ENCODE measurements around the gene GLYAT.

Gene GLYAT

GRCh38 chr11:58731819-58732218 lies at the start of gene GLYAT:
Gene GLYAT (minus strand): TSS chr11:58731943. CDS start chr11:58724496, 7,447 bp downstream.
- H3K9ac ChIP-seq (ENCODE audit: low read length) = no peak within 1 kb of the TSS
- H3K27me3 ChIP-seq (ENCODE audit: control insufficient read depth, insufficient read depth, low read length) = no peaks in the 10 kb centered on the region
- no peak within 1 kb of the TSS for H3K4me3 ChIP-seq (ENCODE audit: low read length)
- no peaks in the 10 kb centered on the region for H3K9me3 ChIP-seq (ENCODE audit: control insufficient read depth, low read length)
- no peaks in the 10 kb centered on the region for H3K36me3 ChIP-seq (ENCODE audit: control insufficient read depth, insufficient read depth, low read length)
- H3K4me1 ChIP-seq (ENCODE audit: control insufficient read depth, insufficient read depth, low read length) = no peaks in the 10 kb centered on the region

DNA sequence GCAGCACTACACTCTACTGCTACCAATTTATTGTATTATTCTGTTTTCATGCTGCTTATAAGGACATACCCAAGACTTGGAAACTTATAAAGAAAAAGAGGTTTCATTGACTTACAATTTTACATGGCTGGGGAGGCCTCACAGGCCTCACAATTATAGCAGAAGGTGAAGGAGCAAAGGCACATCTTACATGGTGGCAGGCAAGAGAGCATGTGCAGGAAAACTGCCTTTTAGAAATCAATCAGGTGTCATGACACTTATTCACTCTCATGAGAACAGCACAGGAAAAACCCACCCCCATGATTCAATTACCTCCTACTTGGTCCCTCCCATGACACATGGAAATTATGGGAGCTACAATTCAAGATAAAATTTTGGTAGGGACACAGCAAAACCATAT lies 49.6 kb upstream of the GLYAT start:
- Histone ChIP-seq H3K9me3 (ENCODE audit: control insufficient read depth, low read length) (no peaks in the 10 kb centered on the region), H3K4me1 (ENCODE audit: control insufficient read depth, insufficient read depth, low read length) (no peaks in the 10 kb centered on the region), H3K9ac (ENCODE audit: low read length) (no peak overlapping the region), H3K36me3 (ENCODE audit: control insufficient read depth, insufficient read depth, low read length) (no peaks in the 10 kb centered on the region), H3K4me3 (ENCODE audit: low read length) (no peak overlapping the region), H3K27me3 (ENCODE audit: control insufficient read depth, insufficient read depth, low read length) (no peaks in the 10 kb centered on the region)

- no peak overlapping the region for H3K9ac ChIP-seq (ENCODE audit: low read length)
- no peaks in the 10 kb centered on the region for H3K9me3 ChIP-seq (ENCODE audit: control insufficient read depth, low read length)
- H3K36me3 ChIP-seq (ENCODE audit: control insufficient read depth, insufficient read depth, low read length) = no peaks in the 10 kb centered on the region
- H3K27me3 ChIP-seq (ENCODE audit: control insufficient read depth, insufficient read depth, low read length) = no peaks in the 10 kb centered on the region
- no peaks in the 10 kb centered on the region for H3K4me1 ChIP-seq (ENCODE audit: control insufficient read depth, insufficient read depth, low read length)
- H3K4me3 ChIP-seq (ENCODE audit: low read length) = no peak overlapping the region
Measured at GRCh38 chr11:58780578-58780977, 48.8 kb upstream of the GLYAT start.

GRCh38 chr11:58776891-58777710 lies 45.4 kb upstream of the GLYAT start:
- Histone ChIP-seq H3K9ac (ENCODE audit: low read length) (no peak overlapping the region), H3K36me3 (ENCODE audit: control insufficient read depth, insufficient read depth, low read length) (no peaks in the 10 kb centered on the region), H3K9me3 (ENCODE audit: control insufficient read depth, low read length) (no peaks in the 10 kb centered on the region), H3K27me3 (ENCODE audit: control insufficient read depth, insufficient read depth, low read length) (no peaks in the 10 kb centered on the region), H3K4me3 (ENCODE audit: low read length) (no peak overlapping the region), H3K4me1 (ENCODE audit: control insufficient read depth, insufficient read depth, low read length) (no peaks in the 10 kb centered on the region)

GRCh38 chr11:58775066-58775708 lies 43.4 kb upstream of the GLYAT start:
- Histone ChIP-seq H3K9me3 (ENCODE audit: control insufficient read depth, low read length) (no peaks in the 10 kb centered on the region), H3K27me3 (ENCODE audit: control insufficient read depth, insufficient read depth, low read length) (no peaks in the 10 kb centered on the region), H3K4me1 (ENCODE audit: control insufficient read depth, insufficient read depth, low read length) (no peaks in the 10 kb centered on the region), H3K36me3 (ENCODE audit: control insufficient read depth, insufficient read depth, low read length) (no peaks in the 10 kb centered on the region), H3K4me3 (ENCODE audit: low read length) (no peak overlapping the region), H3K9ac (ENCODE audit: low read length) (no peak overlapping the region)

DNA sequence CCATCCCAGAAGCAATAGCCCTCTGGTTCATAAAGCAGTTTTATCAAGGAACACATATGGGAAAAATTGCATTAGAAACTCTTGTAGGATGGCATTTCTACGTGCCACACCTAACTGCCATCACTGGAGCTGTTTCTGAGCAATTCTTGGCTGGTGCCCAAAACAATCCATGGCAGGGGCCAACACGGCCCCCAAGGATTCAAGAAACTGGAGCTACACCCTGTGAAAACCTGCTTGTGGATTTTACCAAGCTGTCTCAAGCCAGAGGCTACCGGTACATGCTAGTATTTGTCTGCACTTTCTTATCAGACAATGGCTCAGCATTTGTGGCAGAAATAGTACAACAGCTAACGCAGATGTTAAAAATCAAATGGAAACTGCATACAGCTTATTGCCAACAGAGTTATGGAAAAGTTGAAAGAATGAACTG lies 42.4 kb upstream of the GLYAT start:
- no peaks in the 10 kb centered on the region for H3K9me3 ChIP-seq (ENCODE audit: control insufficient read depth, low read length)
- no peaks in the 10 kb centered on the region for H3K4me1 ChIP-seq (ENCODE audit: control insufficient read depth, insufficient read depth, low read length)
- no peak overlapping the region for H3K9ac ChIP-seq (ENCODE audit: low read length)
- H3K36me3 ChIP-seq (ENCODE audit: control insufficient read depth, insufficient read depth, low read length) = no peaks in the 10 kb centered on the region
- no peaks in the 10 kb centered on the region for H3K27me3 ChIP-seq (ENCODE audit: control insufficient read depth, insufficient read depth, low read length)
- H3K4me3 ChIP-seq (ENCODE audit: low read length) = no peak overlapping the region

DNA sequence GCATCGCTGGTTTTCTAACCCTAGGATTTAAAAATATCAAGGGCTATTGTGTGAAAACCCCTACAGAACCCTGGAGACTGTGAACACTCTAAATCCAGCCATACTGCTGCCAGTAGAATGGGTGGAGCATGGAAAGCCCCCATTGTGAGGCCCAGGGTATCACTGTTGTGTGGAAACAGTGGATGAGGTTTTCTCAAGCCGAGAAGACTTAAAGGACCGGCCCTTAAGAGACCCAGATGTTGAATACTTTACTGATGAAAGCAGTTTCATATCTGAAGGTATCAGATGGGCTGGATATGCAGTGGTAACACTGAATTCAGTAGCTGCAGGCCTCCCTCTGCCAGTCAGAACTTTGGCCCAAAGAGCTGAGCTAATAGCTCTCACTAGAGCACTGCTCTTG lies 41.6 kb upstream of the GLYAT start:
- Histone ChIP-seq H3K4me1 (ENCODE audit: control insufficient read depth, insufficient read depth, low read length) (no peaks in the 10 kb centered on the region), H3K27me3 (ENCODE audit: control insufficient read depth, insufficient read depth, low read length) (no peaks in the 10 kb centered on the region), H3K36me3 (ENCODE audit: control insufficient read depth, insufficient read depth, low read length) (no peaks in the 10 kb centered on the region), H3K4me3 (ENCODE audit: low read length) (no peak overlapping the region), H3K9me3 (ENCODE audit: control insufficient read depth, low read length) (no peaks in the 10 kb centered on the region), H3K9ac (ENCODE audit: low read length) (no peak overlapping the region)

DNA sequence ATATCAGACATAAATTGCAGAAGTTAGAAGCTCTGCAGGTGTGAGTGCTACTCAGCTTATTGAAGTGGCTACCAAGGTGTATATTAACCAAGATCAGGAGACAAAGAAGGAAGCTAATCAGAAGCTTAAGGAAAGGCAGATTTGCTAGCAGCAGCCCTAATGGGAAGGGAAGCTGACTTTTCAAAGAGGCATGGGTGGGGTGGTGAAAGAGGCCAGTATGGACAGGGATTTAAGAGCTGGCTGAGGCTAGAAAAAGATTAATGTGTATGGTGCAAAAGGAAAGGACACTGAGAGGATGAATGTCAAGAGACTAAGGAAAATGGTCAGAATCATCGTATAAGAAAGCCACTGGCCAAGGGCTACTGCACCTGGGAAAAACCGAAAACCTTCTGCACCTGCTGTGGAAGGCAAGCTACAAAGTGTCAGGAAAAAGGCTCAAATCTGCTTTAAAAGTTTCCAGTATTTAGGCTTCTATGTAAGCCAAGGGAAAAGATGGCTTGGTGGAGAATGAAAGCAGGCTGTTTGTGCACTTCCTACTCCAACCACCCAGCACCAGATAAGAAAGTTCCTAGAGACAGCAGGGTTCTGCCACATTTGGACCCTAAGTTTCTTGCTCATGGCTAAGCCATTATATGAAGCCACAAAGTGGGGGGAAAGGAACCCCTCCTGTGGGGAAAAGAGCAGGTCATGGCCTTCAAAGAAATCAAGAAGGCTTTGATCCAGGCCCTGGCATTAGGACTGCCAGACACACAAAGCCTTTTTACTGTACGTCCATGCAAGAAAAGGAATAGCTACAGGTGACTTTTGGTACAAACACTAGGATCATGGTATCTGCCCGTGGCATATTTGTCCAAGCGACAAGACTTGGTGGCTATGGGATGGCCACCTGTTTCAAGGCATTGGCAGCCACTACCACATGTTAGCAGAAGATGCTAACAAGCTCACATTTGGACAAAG lies 40.9 kb upstream of the GLYAT start:
- Histone ChIP-seq H3K9me3 (ENCODE audit: control insufficient read depth, low read length) (no peaks in the 10 kb centered on the region), H3K4me3 (ENCODE audit: low read length) (no peak overlapping the region), H3K27me3 (ENCODE audit: control insufficient read depth, insufficient read depth, low read length) (no peaks in the 10 kb centered on the region), H3K4me1 (ENCODE audit: control insufficient read depth, insufficient read depth, low read length) (no peaks in the 10 kb centered on the region), H3K9ac (ENCODE audit: low read length) (no peak overlapping the region), H3K36me3 (ENCODE audit: control insufficient read depth, insufficient read depth, low read length) (no peaks in the 10 kb centered on the region)

- Histone ChIP-seq H3K27me3 (ENCODE audit: control insufficient read depth, insufficient read depth, low read length) (no peaks in the 10 kb centered on the region), H3K36me3 (ENCODE audit: control insufficient read depth, insufficient read depth, low read length) (no peaks in the 10 kb centered on the region), H3K4me3 (ENCODE audit: low read length) (no peak overlapping the region), H3K4me1 (ENCODE audit: control insufficient read depth, insufficient read depth, low read length) (no peaks in the 10 kb centered on the region), H3K9ac (ENCODE audit: low read length) (no peak overlapping the region), H3K9me3 (ENCODE audit: control insufficient read depth, low read length) (no peaks in the 10 kb centered on the region)
Measured at GRCh38 chr11:58771458-58771855, 39.7 kb upstream of the GLYAT start.

DNA sequence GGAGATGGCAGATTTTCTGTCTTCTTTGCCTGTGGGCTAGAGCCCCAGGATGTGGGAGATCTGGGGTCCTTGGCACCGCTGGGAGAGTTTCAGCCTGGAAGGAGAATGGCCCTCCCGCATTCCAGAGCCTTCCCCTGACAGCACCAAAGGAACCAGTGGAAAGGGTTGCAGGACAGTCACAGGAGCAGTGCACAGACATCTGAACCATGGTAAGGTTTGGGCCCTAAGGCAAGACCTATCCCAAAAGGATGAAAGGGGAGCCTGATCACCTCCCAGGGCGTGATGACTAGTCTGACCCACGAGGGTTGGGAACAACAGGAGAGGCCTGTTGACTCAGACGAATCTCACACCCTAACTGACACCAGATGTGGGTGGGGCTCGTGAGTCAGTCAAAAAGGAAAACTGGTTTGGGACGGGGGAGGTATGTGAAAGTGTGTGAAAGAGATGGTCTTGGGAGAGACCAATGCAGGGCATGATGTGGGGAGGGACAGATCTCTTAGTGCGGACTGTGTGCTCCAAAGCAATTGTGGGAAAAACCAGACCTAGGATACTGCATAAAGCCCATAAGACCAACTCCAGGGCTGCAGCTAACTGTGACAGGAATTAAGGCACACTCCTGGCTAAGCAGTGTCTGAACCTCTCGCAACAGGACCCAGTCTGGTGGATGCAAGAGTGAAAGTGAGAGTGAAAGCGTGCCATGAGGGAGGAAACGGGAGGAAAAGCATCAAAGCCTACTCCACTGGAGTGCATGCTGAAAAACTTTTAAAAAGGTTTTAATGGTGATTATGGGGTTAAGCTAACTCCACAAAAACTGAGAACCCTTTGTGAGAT lies 39.1 kb upstream of the GLYAT start:
- H3K36me3 ChIP-seq (ENCODE audit: control insufficient read depth, insufficient read depth, low read length) = no peaks in the 10 kb centered on the region
- H3K4me3 ChIP-seq (ENCODE audit: low read length) = no peak overlapping the region
- H3K4me1 ChIP-seq (ENCODE audit: control insufficient read depth, insufficient read depth, low read length) = no peaks in the 10 kb centered on the region
- H3K27me3 ChIP-seq (ENCODE audit: control insufficient read depth, insufficient read depth, low read length) = no peaks in the 10 kb centered on the region
- no peaks in the 10 kb centered on the region for H3K9me3 ChIP-seq (ENCODE audit: control insufficient read depth, low read length)
- H3K9ac ChIP-seq (ENCODE audit: low read length) = no peak overlapping the region

DNA sequence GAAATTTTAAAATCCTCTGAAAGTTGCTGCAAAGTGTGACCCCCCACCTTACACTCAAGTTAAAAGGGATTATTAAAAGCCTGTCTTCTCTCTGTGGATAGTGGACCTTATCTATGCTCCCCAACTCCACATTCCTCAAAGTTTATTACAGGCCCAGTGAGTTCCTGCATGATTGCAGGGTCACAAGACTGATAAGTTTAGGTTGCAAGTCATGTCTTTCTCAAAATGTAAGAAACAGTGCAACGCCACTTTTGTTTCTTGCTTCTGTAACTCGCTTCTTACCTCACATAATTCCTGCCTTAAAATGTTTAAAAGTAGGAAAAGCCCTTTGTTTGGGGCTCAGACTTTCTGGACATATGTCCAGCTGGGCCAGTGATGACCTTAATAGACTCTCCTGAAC lies 38.4 kb upstream of the GLYAT start:
- no peaks in the 10 kb centered on the region for H3K36me3 ChIP-seq (ENCODE audit: control insufficient read depth, insufficient read depth, low read length)
- H3K9ac ChIP-seq (ENCODE audit: low read length) = no peak overlapping the region
- H3K9me3 ChIP-seq (ENCODE audit: control insufficient read depth, low read length) = no peaks in the 10 kb centered on the region
- no peak overlapping the region for H3K4me3 ChIP-seq (ENCODE audit: low read length)
- H3K4me1 ChIP-seq (ENCODE audit: control insufficient read depth, insufficient read depth, low read length) = no peaks in the 10 kb centered on the region
- H3K27me3 ChIP-seq (ENCODE audit: control insufficient read depth, insufficient read depth, low read length) = no peaks in the 10 kb centered on the region

All from mucosa of stomach (tissue), 1 donor.